ENCODE data around the gene CLTA.

DNA sequence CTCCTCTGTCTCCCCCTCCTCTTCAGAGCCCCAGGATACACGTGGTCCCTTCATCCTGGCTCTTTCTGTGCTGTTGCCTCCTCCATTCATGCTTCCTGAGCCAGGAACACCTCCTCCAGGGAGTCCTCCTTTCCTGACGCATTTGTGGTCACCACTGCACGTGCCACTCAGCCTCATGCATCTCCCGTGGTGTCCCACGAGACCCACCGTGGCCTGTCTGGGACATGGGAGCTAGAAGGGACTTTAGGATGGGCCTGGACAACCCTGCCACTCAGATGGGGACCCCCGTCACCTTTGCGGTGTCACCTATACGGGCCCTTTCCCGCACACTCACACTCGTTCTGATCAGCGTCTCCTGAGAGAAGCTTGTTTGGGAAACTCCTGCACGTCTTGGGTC is 47.5 kb upstream of the CLTA start:
- TF ChIP-seq SMC3 (conservative IDR thresholded peaks at IDR 0.05; ENCODE audit: poor library complexity) (no peak), POLR2AphosphoS5 (IDR thresholded peaks at IDR 0.05) (no peak), EZH2 (IDR thresholded peaks at IDR 0.05; ENCODE audit: borderline replicate concordance, insufficient read depth, low read length, poor library complexity, severe bottlenecking) (no peak), EP300 (conservative IDR thresholded peaks at IDR 0.05; ENCODE audit: poor library complexity, severe bottlenecking) (no peak), TAF1 (IDR thresholded peaks at IDR 0.05; ENCODE audit: low read depth) (no peak), RAD21 (conservative IDR thresholded peaks at IDR 0.05) (no peak)
- TF ChIP-seq, protein P1, sequence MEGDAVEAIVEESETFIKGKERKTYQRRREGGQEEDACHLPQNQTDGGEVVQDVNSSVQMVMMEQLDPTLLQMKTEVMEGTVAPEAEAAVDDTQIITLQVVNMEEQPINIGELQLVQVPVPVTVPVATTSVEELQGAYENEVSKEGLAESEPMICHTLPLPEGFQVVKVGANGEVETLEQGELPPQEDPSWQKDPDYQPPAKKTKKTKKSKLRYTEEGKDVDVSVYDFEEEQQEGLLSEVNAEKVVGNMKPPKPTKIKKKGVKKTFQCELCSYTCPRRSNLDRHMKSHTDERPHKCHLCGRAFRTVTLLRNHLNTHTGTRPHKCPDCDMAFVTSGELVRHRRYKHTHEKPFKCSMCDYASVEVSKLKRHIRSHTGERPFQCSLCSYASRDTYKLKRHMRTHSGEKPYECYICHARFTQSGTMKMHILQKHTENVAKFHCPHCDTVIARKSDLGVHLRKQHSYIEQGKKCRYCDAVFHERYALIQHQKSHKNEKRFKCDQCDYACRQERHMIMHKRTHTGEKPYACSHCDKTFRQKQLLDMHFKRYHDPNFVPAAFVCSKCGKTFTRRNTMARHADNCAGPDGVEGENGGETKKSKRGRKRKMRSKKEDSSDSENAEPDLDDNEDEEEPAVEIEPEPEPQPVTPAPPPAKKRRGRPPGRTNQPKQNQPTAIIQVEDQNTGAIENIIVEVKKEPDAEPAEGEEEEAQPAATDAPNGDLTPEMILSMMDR (IDR thresholded peaks at IDR 0.05; ENCODE audit: poor library complexity, severe bottlenecking), result no peak
- TF ChIP-seq, protein P2, sequence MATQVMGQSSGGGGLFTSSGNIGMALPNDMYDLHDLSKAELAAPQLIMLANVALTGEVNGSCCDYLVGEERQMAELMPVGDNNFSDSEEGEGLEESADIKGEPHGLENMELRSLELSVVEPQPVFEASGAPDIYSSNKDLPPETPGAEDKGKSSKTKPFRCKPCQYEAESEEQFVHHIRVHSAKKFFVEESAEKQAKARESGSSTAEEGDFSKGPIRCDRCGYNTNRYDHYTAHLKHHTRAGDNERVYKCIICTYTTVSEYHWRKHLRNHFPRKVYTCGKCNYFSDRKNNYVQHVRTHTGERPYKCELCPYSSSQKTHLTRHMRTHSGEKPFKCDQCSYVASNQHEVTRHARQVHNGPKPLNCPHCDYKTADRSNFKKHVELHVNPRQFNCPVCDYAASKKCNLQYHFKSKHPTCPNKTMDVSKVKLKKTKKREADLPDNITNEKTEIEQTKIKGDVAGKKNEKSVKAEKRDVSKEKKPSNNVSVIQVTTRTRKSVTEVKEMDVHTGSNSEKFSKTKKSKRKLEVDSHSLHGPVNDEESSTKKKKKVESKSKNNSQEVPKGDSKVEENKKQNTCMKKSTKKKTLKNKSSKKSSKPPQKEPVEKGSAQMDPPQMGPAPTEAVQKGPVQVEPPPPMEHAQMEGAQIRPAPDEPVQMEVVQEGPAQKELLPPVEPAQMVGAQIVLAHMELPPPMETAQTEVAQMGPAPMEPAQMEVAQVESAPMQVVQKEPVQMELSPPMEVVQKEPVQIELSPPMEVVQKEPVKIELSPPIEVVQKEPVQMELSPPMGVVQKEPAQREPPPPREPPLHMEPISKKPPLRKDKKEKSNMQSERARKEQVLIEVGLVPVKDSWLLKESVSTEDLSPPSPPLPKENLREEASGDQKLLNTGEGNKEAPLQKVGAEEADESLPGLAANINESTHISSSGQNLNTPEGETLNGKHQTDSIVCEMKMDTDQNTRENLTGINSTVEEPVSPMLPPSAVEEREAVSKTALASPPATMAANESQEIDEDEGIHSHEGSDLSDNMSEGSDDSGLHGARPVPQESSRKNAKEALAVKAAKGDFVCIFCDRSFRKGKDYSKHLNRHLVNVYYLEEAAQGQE (IDR thresholded peaks at IDR 0.05; ENCODE audit: borderline replicate concordance), result no peak

All from neural cell (in vitro differentiated cells).